Upper lobe of right lung (tissue), 1 donor: ENCODE data around the gene SNRNP48. TPM values are rescaled to one million over a fixed set of nuclear protein-coding genes. Genes with fewer than 3 reads are reported as not detected.

Experiments
- ATAC-seq: fragments of 200-7000 bp; cut with Tn5 transposase; one replicate; pipeline ENCODE4 v1.9.1; 2020; ENCODE audit warnings: mild to moderate bottlenecking, moderate library complexity
- DNase-seq: peaks from one replicate; pipeline ENCODE4 v3.0.0-alpha.2; 2020
- H3K27ac ChIP-seq: fragments of 200-600 bp; one replicate; pipeline ENCODE4 v1.8.0; 2022
- H3K27me3 ChIP-seq: fragments of 200-600 bp; one replicate; pipeline ENCODE4 v1.8.0; 2022; ENCODE audit warnings: mild to moderate bottlenecking
- H3K36me3 ChIP-seq: fragments of 200-600 bp; one replicate; pipeline ENCODE4 v1.8.0; 2022
- H3K4me1 ChIP-seq: fragments of 200-600 bp; one replicate; pipeline ENCODE4 v1.8.0; 2022
- H3K4me3 ChIP-seq: fragments of 200-600 bp; one replicate; pipeline ENCODE4 v1.8.0; 2022; ENCODE audit warnings: mild to moderate bottlenecking
- H3K9me3 ChIP-seq: fragments of 200-600 bp; one replicate; pipeline ENCODE4 v1.8.0; 2022
- intact Hi-C: fragments of 100-400 bp; cut with DNase I; formaldehyde crosslinking; loops from one replicate; pipeline ENCODE4 v1.11.0; 2022
- total RNA-seq: library from RNA; stranded (reverse); fragmentation: NEBNext Ultra II Directional; extraction: Animal tissue kit (Norgen Biotek cat#: 25700); gene quantifications from one replicate; pipeline ENCODE4 v1.2.1, GENCODE V29; 2021
- TF ChIP-seq, protein P1 (sequence below): fragments of 200-600 bp; IDR thresholded peaks from one replicate; pipeline ENCODE4 v1.8.0; 2022; ENCODE audit warnings: antibody characterized with exemption
- donor health status: DM: no; HTN: yes; CAD: no; lungs with severe emphysema.

The SNRNP48 gene
- total RNA-seq, 1 donor from 2014 or later = 10.2 TPM

- Histone ChIP-seq H3K36me3 (no peaks in the 10 kb centered on the region), H3K9me3 (no peaks in the 10 kb centered on the region), H3K27ac (no peak overlapping the region), H3K4me1 (no peaks in the 10 kb centered on the region), H3K4me3 (no peak overlapping the region), H3K27me3 (no peaks in the 10 kb centered on the region)
- DNase-seq = no peak
- TF ChIP-seq, protein P1, sequence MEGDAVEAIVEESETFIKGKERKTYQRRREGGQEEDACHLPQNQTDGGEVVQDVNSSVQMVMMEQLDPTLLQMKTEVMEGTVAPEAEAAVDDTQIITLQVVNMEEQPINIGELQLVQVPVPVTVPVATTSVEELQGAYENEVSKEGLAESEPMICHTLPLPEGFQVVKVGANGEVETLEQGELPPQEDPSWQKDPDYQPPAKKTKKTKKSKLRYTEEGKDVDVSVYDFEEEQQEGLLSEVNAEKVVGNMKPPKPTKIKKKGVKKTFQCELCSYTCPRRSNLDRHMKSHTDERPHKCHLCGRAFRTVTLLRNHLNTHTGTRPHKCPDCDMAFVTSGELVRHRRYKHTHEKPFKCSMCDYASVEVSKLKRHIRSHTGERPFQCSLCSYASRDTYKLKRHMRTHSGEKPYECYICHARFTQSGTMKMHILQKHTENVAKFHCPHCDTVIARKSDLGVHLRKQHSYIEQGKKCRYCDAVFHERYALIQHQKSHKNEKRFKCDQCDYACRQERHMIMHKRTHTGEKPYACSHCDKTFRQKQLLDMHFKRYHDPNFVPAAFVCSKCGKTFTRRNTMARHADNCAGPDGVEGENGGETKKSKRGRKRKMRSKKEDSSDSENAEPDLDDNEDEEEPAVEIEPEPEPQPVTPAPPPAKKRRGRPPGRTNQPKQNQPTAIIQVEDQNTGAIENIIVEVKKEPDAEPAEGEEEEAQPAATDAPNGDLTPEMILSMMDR = no peak
- intact Hi-C loops = no loop called here
- no peak for ATAC-seq
Observed at GRCh38 chr6:7628479-7628878, 38.5 kb downstream of the SNRNP48 start.

GRCh38 chr6:7628909-7629308, 38.9 kb downstream of the SNRNP48 start:
- no peaks in the 10 kb centered on the region for H3K9me3 ChIP-seq
- DNase-seq (no peak), ATAC-seq (no peak)
- no peaks in the 10 kb centered on the region for H3K36me3 ChIP-seq
- intact Hi-C loops = no loop called here
- no peak overlapping the region for H3K27ac ChIP-seq
- H3K4me3 ChIP-seq = no peak overlapping the region
- TF ChIP-seq, protein P1 = no peak
- no peaks in the 10 kb centered on the region for H3K27me3 ChIP-seq
- no peaks in the 10 kb centered on the region for H3K4me1 ChIP-seq

DNA sequence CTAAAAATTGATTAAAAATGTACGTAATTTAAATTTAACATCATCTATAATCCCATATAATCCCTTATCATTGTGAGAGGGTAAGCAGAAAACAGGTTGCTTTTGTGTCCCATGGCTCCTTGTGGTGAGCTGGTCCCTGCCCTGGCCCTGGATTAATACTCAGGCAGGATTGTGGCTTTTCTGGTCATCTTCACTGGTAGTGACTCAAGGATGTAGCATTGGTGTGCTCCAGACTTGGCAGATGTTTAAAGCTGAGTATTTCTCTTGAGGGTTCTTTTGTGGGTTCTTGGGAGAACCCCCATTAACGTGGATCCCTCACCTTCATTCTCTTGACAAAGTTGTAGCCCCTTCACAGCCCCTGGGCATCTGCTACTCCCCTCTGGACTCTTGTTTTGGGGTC, 39.3 kb downstream of the SNRNP48 start:
- intact Hi-C loops = no loop called here
- DNase-seq (no peak), ATAC-seq (no peak)
- TF ChIP-seq, protein P1 = no peak
- H3K9me3 ChIP-seq = no peaks in the 10 kb centered on the region
- no peaks in the 10 kb centered on the region for H3K4me1 ChIP-seq
- H3K27me3 ChIP-seq = no peaks in the 10 kb centered on the region
- H3K27ac ChIP-seq = no peak overlapping the region
- H3K36me3 ChIP-seq = no peaks in the 10 kb centered on the region
- H3K4me3 ChIP-seq = no peak overlapping the region

GRCh38 chr6:7630792-7631191, 40.8 kb downstream of the SNRNP48 start:
- no peaks in the 10 kb centered on the region for H3K9me3 ChIP-seq
- ATAC-seq = no peak
- no peaks in the 10 kb centered on the region for H3K4me1 ChIP-seq
- no peak overlapping the region for H3K4me3 ChIP-seq
- no peak overlapping the region for H3K27ac ChIP-seq
- H3K27me3 ChIP-seq = no peaks in the 10 kb centered on the region
- TF ChIP-seq, protein P1 = no peak
- no peaks in the 10 kb centered on the region for H3K36me3 ChIP-seq
- no peak for DNase-seq
- intact Hi-C loops = no loop called here

- Histone ChIP-seq H3K27me3 (no peaks in the 10 kb centered on the region), H3K4me3 (no peak overlapping the region), H3K9me3 (no peaks in the 10 kb centered on the region), H3K4me1 (no peaks in the 10 kb centered on the region), H3K27ac (no peak overlapping the region), H3K36me3 (no peaks in the 10 kb centered on the region)
- TF ChIP-seq, protein P1 = no peak
- ATAC-seq = no peak
- no peak for DNase-seq
- intact Hi-C loops = no loop called here
Observed at GRCh38 chr6:7631466-7631865, 41.5 kb downstream of the SNRNP48 start.
